ENCODE data around the gene RIMBP2. TPM values are rescaled to one million over a fixed set of nuclear protein-coding genes. Genes with fewer than 3 reads are reported as not detected.

The RIMBP2 gene
- polyA plus RNA-seq, 1 donor (not counting 4 experiments of a cell fraction or from before 2014, with no cell fraction given) = 0.16 TPM

DNA sequence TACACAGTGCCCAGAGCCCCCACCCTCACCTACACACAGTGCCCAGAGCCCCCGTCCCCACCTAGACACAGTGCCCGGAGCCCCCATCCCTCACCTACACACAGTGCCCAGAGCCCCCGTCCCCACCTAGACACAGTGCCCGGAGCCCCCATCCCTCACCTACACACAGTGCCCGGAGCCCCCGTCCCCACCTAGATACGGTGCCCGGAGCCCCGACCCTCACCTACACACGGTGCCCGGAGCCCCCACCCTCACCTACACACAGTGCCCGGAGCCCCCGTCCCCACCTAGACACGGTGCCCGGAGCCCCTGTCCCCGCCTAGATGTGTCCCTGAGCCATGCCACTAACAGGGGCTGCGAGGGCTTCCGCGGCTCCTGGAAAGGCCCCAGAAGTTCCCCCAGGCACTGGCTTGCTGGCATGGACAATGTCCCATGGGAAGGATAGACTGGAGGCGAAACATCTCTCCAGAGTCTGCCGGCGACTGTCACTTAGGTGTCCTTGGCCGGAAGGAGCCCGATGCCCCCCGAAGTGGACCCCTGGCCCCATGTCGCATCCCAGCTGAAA lies 232.4 kb downstream of the RIMBP2 start:
- Histone ChIP-seq H3K36me3 (ENCODE audit: control insufficient read depth in 2 of 2, extremely low read depth in 1 of 2, insufficient read depth in 2 of 2, low read length in 2 of 2) (no peaks in the 10 kb centered on the region), H2AFZ (ENCODE audit: control insufficient read depth, low read length) (no peak overlapping the region), H3K27ac (ENCODE audit: control insufficient read depth, insufficient read depth, low read length) (no peak overlapping the region), H3K4me1 (ENCODE audit: control insufficient read depth, extremely low read depth, insufficient read depth, low read length) (no peaks in the 10 kb centered on the region), H3K4me3 (ENCODE audit: control insufficient read depth in 2 of 3, extremely low read depth in 1 of 3, insufficient read depth in 2 of 3, low read depth in 1 of 3, low read length in 3 of 3) (no peak overlapping the region), H4K20me1 (ENCODE audit: control insufficient read depth, extremely low read depth, insufficient read depth, low read length) (no peaks in the 10 kb centered on the region), H3K9ac (ENCODE audit: control insufficient read depth, extremely low read depth, insufficient read depth, low read length) (no peak overlapping the region), H3K4me2 (ENCODE audit: control insufficient read depth, extremely low read depth, insufficient read depth, low read depth, low read length) (no peak overlapping the region), H3K27me3 (ENCODE audit: control insufficient read depth, extremely low read depth, insufficient read depth, low read length) (no peaks in the 10 kb centered on the region), H3K9me3 (ENCODE audit: control insufficient read depth, low read depth, low read length) (peaks cover 11% of the 10 kb centered on the region), H3K79me2 (ENCODE audit: control insufficient read depth, insufficient read depth, low read length) (no peaks in the 10 kb centered on the region), H3K9me1 (ENCODE audit: control insufficient read depth, extremely low read depth, insufficient read depth, low read length) (no peaks in the 10 kb centered on the region)
- dilution Hi-C loops (cut with MboI; ENCODE audit: extremely low pct_ligation_motif_present, low sequenced_read_pairs) = no loop called here
- FAIRE-seq (no peak), DNase-seq (ENCODE audit: low read depth, low spot score) (no peak)
- TF ChIP-seq, protein P1, sequence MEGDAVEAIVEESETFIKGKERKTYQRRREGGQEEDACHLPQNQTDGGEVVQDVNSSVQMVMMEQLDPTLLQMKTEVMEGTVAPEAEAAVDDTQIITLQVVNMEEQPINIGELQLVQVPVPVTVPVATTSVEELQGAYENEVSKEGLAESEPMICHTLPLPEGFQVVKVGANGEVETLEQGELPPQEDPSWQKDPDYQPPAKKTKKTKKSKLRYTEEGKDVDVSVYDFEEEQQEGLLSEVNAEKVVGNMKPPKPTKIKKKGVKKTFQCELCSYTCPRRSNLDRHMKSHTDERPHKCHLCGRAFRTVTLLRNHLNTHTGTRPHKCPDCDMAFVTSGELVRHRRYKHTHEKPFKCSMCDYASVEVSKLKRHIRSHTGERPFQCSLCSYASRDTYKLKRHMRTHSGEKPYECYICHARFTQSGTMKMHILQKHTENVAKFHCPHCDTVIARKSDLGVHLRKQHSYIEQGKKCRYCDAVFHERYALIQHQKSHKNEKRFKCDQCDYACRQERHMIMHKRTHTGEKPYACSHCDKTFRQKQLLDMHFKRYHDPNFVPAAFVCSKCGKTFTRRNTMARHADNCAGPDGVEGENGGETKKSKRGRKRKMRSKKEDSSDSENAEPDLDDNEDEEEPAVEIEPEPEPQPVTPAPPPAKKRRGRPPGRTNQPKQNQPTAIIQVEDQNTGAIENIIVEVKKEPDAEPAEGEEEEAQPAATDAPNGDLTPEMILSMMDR (optimal IDR thresholded peaks at IDR 0.05 in 1 of 3, IDR thresholded peaks at IDR 0.05 in 1 of 3, conservative IDR thresholded peaks at IDR 0.05 in 1 of 3; ENCODE audit: extremely low read depth in 1 of 3, insufficient read depth in 2 of 3, low read length in 3 of 3) = no peak
- TF ChIP-seq EZH2 (IDR thresholded peaks at IDR 0.05; ENCODE audit: low read length) = no peak

DNA sequence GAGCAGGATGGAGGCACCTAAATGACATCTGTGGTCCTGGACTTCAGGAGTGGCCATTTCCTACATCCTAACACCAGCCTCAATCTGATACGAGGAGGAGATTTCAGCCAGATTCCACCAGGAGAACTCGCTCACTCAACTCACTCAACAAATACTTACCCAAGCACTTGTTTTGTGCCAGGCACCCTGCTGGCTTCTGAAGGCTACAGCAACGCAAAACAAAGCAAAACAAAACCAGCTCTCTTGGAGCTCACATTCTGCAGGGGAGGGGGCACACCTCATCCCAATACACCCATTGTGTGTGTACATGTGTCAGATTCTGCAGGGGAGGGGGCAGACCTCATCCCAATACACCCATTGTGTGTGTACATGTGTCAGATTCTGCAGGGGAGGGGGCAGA lies 233.7 kb downstream of the RIMBP2 start:
- Histone ChIP-seq H3K9ac (ENCODE audit: control insufficient read depth, extremely low read depth, insufficient read depth, low read length) (no peak overlapping the region), H3K9me3 (ENCODE audit: control insufficient read depth, low read depth, low read length) (peaks cover 11% of the 10 kb centered on the region), H2AFZ (ENCODE audit: control insufficient read depth, low read length) (no peak overlapping the region), H4K20me1 (ENCODE audit: control insufficient read depth, extremely low read depth, insufficient read depth, low read length) (no peaks in the 10 kb centered on the region), H3K36me3 (ENCODE audit: control insufficient read depth in 2 of 2, extremely low read depth in 1 of 2, insufficient read depth in 2 of 2, low read length in 2 of 2) (no peaks in the 10 kb centered on the region), H3K9me1 (ENCODE audit: control insufficient read depth, extremely low read depth, insufficient read depth, low read length) (no peaks in the 10 kb centered on the region), H3K4me2 (ENCODE audit: control insufficient read depth, extremely low read depth, insufficient read depth, low read depth, low read length) (no peak overlapping the region), H3K27me3 (ENCODE audit: control insufficient read depth, extremely low read depth, insufficient read depth, low read length) (no peaks in the 10 kb centered on the region), H3K4me1 (ENCODE audit: control insufficient read depth, extremely low read depth, insufficient read depth, low read length) (no peaks in the 10 kb centered on the region), H3K4me3 (ENCODE audit: control insufficient read depth in 2 of 3, extremely low read depth in 1 of 3, insufficient read depth in 2 of 3, low read depth in 1 of 3, low read length in 3 of 3) (no peak overlapping the region), H3K27ac (ENCODE audit: control insufficient read depth, insufficient read depth, low read length) (no peak overlapping the region), H3K79me2 (ENCODE audit: control insufficient read depth, insufficient read depth, low read length) (no peaks in the 10 kb centered on the region)
- TF ChIP-seq, protein P1 (optimal IDR thresholded peaks at IDR 0.05 in 1 of 3, IDR thresholded peaks at IDR 0.05 in 1 of 3, conservative IDR thresholded peaks at IDR 0.05 in 1 of 3; ENCODE audit: extremely low read depth in 1 of 3, insufficient read depth in 2 of 3, low read length in 3 of 3) = no peak
- no peak for TF ChIP-seq EZH2 (IDR thresholded peaks at IDR 0.05; ENCODE audit: low read length)
- dilution Hi-C loops (cut with MboI; ENCODE audit: extremely low pct_ligation_motif_present, low sequenced_read_pairs) = no loop called here
- DNase-seq (ENCODE audit: low read depth, low spot score) = no peak
- FAIRE-seq = no peak
